ENCODE data around the gene GPR160. TPM values are rescaled to one million over a fixed set of nuclear protein-coding genes. Genes with fewer than 3 reads are reported as not detected.

Gene GPR160
- total RNA-seq, 1 donor from 2014 or later, result 14.6 TPM

DNA sequence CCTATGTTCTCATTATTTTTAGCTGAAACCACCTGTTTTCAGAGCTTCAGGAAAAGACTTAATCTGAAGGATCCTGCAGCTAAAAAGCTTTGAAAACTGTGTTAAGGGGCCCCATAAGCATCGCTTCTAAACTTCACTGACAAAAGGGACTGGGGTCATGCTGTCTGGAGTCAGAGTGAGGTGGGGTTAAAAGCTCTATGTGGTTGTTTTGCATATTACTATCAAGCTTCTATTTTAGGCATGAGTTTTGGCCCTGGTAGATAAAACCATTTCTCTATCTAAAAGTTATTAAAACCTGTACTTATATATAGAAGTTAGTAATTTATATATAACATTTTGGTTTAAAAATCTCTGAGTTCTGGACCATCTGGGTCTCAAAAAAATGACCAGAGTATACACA, 45.5 kb downstream of the GPR160 start:
- Mint-ChIP-seq H3K9me3 (ENCODE audit: unreplicated experiment) (no peaks in the 10 kb centered on the region), H3K27me3 (ENCODE audit: unreplicated experiment) (peaks cover 3% of the 10 kb centered on the region), H3K4me1 (ENCODE audit: unreplicated experiment) (no peaks in the 10 kb centered on the region), H3K27ac (ENCODE audit: unreplicated experiment) (no peak overlapping the region), H3K36me3 (ENCODE audit: low read depth, unreplicated experiment) (peaks cover 7% of the 10 kb centered on the region), H3K4me3 (ENCODE audit: unreplicated experiment) (no peak overlapping the region)
- TF ChIP-seq, protein P1, sequence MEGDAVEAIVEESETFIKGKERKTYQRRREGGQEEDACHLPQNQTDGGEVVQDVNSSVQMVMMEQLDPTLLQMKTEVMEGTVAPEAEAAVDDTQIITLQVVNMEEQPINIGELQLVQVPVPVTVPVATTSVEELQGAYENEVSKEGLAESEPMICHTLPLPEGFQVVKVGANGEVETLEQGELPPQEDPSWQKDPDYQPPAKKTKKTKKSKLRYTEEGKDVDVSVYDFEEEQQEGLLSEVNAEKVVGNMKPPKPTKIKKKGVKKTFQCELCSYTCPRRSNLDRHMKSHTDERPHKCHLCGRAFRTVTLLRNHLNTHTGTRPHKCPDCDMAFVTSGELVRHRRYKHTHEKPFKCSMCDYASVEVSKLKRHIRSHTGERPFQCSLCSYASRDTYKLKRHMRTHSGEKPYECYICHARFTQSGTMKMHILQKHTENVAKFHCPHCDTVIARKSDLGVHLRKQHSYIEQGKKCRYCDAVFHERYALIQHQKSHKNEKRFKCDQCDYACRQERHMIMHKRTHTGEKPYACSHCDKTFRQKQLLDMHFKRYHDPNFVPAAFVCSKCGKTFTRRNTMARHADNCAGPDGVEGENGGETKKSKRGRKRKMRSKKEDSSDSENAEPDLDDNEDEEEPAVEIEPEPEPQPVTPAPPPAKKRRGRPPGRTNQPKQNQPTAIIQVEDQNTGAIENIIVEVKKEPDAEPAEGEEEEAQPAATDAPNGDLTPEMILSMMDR (IDR thresholded peaks at IDR 0.05; ENCODE audit: unreplicated experiment), result no peak
- no peak for DNase-seq (ENCODE audit: low spot score)

DNA sequence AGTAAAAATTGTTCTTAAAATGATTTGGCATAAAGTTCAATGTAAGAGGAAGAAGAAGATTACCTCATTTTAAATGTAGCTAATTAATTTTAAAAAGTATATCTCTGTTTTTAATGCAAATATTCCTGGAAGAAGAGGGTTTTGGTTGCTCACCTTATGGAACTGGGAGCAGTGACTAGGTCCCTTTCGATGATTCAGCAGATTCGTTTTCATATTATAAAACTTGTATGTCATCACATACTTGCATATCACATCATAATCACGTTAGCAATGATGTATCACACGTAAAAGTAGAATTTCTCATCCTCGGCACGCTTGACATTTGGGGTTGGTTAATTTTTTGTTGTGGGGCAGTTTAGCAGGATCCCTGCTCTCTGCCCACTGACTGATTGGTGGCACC, 47.6 kb downstream of the GPR160 start:
- peaks cover 7% of the 10 kb centered on the region for H3K36me3 Mint-ChIP-seq (ENCODE audit: low read depth, unreplicated experiment)
- H3K27me3 Mint-ChIP-seq (ENCODE audit: unreplicated experiment), result peaks cover 3% of the 10 kb centered on the region
- no peak for DNase-seq (ENCODE audit: low spot score)
- no peak overlapping the region for H3K27ac Mint-ChIP-seq (ENCODE audit: unreplicated experiment)
- H3K4me3 Mint-ChIP-seq (ENCODE audit: unreplicated experiment), result no peak overlapping the region
- no peaks in the 10 kb centered on the region for H3K9me3 Mint-ChIP-seq (ENCODE audit: unreplicated experiment)
- TF ChIP-seq, protein P1 (IDR thresholded peaks at IDR 0.05; ENCODE audit: unreplicated experiment), result no peak
- H3K4me1 Mint-ChIP-seq (ENCODE audit: unreplicated experiment), result no peaks in the 10 kb centered on the region

- Mint-ChIP-seq H3K9me3 (ENCODE audit: unreplicated experiment) (no peaks in the 10 kb centered on the region), H3K27me3 (ENCODE audit: unreplicated experiment) (no peaks in the 10 kb centered on the region), H3K27ac (ENCODE audit: unreplicated experiment) (no peak overlapping the region), H3K36me3 (ENCODE audit: low read depth, unreplicated experiment) (peaks cover 11% of the 10 kb centered on the region), H3K4me3 (ENCODE audit: unreplicated experiment) (no peak overlapping the region), H3K4me1 (ENCODE audit: unreplicated experiment) (no peaks in the 10 kb centered on the region)
- no peak for DNase-seq (ENCODE audit: low spot score)
- TF ChIP-seq, protein P1 (IDR thresholded peaks at IDR 0.05; ENCODE audit: unreplicated experiment), result no peak
Measured at GRCh38 chr3:170089862-170090600, 52.2 kb downstream of the GPR160 start.

GRCh38 chr3:170090601-170090981, 52.8 kb downstream of the GPR160 start:
- Mint-ChIP-seq H3K36me3 (ENCODE audit: low read depth, unreplicated experiment) (peaks cover 13% of the 10 kb centered on the region), H3K4me3 (ENCODE audit: unreplicated experiment) (no peak overlapping the region)

GRCh38 chr3:170092907-170093306, 55.1 kb downstream of the GPR160 start:
- H3K9me3 Mint-ChIP-seq (ENCODE audit: unreplicated experiment), result no peaks in the 10 kb centered on the region
- no peak overlapping the region for H3K27ac Mint-ChIP-seq (ENCODE audit: unreplicated experiment)
- TF ChIP-seq, protein P1 (IDR thresholded peaks at IDR 0.05; ENCODE audit: unreplicated experiment), result no peak
- no peaks in the 10 kb centered on the region for H3K27me3 Mint-ChIP-seq (ENCODE audit: unreplicated experiment)
- peaks cover 19% of the 10 kb centered on the region for H3K36me3 Mint-ChIP-seq (ENCODE audit: low read depth, unreplicated experiment)
- no peak for DNase-seq (ENCODE audit: low spot score)
- no peaks in the 10 kb centered on the region for H3K4me1 Mint-ChIP-seq (ENCODE audit: unreplicated experiment)
- no peak overlapping the region for H3K4me3 Mint-ChIP-seq (ENCODE audit: unreplicated experiment)

More at GRCh38 chr3:170090601-170090981, 52.8 kb downstream of the GPR160 start:
- H3K27ac Mint-ChIP-seq (ENCODE audit: unreplicated experiment), result no peak overlapping the region
- DNase-seq (ENCODE audit: low spot score), result no peak
- no peaks in the 10 kb centered on the region for H3K9me3 Mint-ChIP-seq (ENCODE audit: unreplicated experiment)
- TF ChIP-seq, protein P1 (IDR thresholded peaks at IDR 0.05; ENCODE audit: unreplicated experiment), result no peak
- H3K27me3 Mint-ChIP-seq (ENCODE audit: unreplicated experiment), result no peaks in the 10 kb centered on the region
- no peaks in the 10 kb centered on the region for H3K4me1 Mint-ChIP-seq (ENCODE audit: unreplicated experiment)
